HG03575 (cell line): Measurements from ENCODE around the gene FHIT.

Experiments
- ATAC-seq: cut with Tn5 transposase; IDR thresholded peaks from one replicate; pipeline ENCODE4 v1.9.1; 2021; ENCODE audit not compliant: unreplicated experiment, insufficient number of reproducible peaks, low FRiP score; ENCODE audit errors: extremely low read depth

Gene FHIT

DNA sequence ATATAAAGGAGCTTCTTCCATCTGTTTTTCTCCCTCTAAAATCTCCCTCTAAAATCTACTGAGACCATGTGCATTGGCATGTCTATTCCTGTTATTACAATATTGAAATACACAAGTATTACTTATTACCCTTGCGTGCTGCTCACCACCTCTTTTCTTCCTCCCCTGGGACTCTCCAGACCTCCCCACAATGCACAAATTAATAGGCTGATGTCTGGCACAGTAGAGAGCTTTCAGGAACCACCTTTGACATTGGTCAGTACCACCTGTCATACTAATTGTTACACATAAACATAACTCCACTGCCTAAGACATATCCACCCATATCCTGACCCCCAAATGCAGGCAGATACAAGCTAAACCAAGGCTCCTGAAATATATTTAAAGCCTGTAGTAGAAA is 722.6 kb downstream of the FHIT start:
- no peak for ATAC-seq

DNA sequence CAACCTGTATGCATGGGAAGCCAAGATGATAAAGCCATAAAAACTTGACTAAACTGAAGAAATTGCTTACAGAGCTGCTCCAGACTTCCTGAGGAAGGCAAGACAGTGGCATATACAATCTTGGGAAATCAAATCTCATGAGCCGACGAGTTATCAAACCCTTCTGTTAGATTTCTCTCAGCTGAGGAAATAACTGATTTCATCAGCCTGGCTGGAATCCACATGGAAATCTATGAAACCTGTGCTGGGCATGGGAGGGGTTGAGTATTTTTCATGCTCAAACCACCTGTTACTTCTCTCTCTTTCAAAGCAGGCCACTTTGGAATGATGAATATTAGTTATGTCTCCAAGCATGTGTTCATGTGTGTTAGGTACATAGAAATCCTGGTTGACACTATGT is 727.7 kb downstream of the FHIT start:
- no peak for ATAC-seq

DNA sequence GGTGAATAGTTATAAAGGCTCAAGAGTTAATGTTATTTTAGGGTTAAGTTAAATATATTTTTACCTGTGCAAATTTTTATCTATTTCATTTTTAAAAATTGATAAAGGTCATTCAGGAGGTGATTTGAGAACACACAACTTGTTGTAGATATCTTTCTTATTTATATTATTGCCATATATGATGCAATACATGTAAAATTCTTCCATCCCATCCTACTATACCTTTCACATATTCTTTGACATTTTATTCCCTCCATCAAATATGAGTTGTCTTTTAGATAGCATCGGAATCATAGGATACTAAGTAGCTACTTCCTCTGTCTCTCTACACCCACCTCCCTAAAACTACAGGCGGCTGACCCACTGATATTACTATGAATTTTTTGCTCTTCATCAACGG is 734.1 kb downstream of the FHIT start:
- ATAC-seq, result no peak

DNA sequence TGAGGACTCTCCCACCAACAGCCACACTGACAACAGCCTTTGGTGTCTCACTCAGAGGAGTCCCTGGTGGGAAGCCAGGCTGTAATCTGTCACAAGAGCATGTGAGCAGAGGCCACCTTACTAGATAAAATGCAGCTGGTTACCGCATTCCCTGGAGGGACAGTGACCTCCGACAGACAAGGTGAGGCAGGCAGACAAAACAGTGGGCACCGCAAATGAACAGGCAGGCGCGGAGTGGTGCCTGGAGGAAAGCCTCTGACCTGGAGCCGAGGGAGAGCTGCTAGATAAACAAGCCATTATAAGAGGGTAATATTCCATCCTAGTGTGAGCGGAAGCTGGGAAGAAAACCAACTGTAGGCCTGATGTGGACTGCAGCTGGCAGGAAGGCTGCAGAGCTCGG is 736.4 kb downstream of the FHIT start:
- no peak for ATAC-seq

DNA sequence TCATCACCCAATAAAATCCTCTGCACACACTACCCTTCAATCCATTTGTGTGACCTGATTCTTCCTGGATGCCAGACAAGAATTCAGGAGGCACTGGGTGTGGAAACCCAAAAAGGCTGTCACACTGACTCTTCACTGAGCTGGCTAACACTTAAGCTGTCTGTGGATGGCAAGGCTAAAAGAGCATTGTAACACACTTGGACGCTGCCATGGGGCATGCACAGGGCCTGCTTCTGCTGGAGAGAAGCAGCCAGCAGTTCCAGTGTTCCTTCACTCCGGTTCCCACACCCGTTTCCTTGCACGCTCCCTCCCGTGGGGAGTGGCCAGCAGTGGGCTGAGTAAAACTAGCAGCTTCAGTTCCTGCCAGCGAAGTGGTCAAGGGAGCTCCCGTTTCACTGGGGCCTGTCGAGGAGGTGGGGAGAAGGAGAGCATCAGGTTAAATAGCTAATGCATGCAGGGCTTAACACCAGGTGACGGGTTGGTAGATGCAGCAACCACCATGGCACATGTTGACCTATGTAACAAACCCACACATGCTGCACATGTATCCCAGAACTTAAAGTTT is 737.1 kb downstream of the FHIT start:
- ATAC-seq, result no peak

DNA sequence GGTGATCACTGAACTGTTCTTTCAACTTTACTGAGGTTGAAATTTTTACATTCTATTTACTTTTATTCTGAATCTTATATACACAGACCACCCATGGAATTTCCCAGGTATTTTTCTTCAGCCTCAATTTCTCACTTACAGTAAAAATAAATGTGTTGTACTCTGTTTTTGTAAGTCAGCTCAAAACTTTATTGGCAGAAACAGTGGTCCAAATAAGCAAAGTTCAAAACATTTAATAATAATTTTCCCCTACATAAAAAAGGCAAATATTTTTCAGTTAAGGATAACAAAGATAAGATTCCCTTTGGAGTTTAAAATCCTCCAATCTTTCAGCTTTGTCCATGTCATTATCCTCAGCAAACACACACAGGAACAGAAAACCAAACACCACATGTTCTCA is 738.0 kb downstream of the FHIT start:
- ATAC-seq, result no peak

DNA sequence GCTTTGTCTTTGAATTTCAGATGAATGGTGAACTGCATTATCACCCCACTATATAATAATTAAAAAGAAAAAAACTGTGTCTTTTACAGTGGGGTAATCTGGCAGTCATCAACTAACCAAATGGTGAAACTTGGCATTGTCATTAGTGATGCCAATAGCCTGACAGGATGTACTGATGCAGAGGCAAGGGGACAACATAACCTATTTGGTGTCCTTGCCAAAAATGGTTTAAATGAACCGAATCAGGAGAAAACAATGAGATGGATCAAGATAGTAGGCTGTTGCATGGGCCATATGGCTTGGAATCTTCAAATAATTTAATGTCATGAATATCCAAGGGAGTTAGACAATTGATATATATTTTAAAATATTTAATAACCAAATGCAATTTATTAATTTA is 738.7 kb downstream of the FHIT start:
- ATAC-seq, result no peak

DNA sequence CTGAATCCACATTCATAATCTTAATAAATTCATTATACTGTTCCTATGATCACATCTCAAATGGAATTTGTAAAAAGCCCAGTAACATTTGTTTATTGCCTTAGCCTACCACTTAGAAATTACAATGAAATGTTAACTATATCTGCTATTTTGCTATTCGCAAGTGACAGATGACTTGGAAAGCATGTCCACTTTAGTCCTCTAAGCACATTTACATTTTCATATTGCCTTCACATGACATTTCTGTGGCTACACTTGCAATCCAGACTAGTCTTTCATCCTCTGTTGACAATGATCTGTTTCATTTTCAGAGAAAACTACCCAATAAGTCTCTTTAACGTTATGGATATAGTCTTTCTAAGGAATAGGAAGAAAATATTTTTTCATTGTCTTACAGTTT is 741.8 kb downstream of the FHIT start:
- ATAC-seq, result no peak

DNA sequence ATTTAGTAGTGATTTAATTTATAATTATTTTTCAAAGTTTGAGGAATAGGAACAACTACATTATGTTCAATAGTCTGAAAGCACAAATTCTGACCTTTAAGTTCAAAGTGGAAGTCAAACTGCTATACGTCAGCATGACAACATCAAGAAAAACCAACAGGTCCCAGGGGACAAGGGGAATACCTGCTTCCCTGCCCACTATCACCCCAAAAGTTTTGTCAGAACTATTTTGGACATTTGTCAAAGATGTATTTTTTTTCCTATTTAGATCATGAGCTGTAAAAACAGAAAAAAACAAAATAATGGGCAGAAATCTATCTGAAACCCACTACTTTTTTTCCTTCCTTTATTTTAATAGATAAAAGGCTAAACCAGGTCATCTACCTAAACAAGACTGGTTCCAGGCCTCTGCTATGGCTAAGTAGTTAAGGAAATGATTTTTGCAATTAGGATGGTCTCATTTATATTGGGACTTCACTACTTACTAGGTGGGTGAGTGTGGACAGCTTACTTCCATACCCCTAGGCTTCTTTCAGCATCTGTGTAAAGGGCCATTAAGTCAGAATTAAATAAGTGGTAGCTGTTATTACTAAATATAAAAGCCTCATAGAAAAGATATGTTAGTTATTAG is 746.3 kb downstream of the FHIT start:
- no peak for ATAC-seq

DNA sequence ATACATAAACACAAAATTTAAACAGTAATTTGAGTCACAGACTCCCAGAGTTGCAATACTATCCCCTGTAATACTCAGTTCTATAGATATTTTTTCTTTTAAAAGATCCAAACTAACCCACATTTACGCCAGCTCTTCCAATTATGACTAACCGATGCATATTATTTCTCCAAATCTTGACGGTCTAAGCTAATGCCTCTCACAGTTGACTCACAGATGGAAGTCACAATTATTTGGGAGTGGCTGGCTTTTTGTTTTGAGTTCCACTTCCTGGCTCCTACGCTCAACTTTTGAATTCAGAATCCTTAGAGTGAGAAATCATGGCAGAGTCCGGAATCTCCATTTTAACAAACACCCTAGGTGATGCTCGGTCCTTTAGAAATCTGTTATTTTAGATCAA is 749.9 kb downstream of the FHIT start:
- ATAC-seq, result no peak

DNA sequence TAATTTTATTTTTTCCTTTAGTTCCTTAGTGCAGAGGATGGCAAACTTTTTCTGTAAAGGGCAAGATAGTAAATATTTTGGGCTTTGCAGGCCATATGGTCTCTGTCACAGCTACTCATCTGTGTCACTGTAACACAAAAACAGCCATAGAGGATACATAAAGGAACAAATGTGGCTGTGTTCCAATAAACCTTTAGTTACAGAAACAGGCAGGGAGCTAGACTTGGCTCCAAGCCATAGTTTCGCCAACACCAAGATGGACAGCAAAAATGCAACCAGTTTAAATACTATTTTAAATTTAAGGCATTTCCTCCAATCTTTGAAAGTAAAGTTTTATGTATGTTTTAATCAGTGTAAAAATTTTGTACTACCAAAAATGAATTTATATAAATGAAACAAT is 753.4 kb downstream of the FHIT start:
- ATAC-seq, result no peak

DNA sequence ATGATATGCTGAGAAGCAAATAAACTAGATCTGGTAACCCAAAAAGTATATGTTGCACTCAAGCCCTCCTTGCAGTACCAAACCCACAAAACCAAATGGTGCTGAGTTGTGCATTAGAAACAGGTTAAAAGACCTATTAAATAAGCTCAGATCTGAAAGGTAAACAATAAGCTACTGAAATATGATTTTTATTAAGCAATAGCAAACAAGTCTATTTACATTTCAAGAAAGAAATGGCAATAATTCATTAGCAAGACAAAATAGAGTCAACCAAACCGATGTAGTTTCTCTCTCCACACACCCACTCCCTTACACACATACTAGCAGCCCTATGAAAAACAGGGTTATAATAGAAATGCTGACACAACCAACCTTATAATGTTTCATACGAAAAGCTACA is 760.3 kb downstream of the FHIT start:
- ATAC-seq, result no peak

DNA sequence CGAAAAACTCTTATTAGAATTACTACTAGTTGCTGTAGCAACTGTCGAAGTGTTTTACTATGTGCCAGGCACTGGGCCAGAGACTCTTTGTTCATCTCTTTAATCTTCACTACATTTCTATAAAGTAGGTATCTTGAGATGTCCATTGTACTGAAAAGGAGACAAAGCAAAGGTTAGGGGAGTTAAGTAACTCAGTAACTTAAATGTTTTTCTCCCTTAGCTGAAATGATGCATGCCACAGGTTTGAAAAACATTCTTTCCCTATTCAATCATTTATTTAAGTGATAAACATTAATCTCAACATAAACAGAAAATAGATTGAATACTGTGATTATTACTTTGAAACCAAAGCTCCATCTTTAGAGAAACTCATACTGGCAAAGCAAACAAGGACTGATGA is 776.2 kb downstream of the FHIT start:
- ATAC-seq, result no peak

DNA sequence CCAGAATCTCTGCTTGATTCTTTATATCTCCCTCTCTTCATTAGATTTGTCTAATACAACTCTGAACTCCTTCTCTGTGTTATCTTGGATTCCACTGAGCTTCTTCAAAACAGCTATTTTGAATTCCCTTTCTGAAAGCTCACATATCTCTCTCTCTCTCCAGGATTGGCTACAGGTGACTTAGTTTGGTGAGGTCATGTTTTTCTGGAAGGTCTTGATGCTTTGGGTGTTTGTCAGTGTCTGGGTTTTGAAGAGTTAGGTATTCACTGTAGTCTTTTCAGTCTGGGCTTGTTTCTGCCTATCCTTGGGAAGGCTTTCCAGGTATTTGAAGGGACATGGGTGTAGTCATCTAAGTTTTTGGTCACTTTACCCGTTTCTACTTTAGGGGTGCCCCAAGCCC is 781.8 kb downstream of the FHIT start:
- no peak for ATAC-seq

DNA sequence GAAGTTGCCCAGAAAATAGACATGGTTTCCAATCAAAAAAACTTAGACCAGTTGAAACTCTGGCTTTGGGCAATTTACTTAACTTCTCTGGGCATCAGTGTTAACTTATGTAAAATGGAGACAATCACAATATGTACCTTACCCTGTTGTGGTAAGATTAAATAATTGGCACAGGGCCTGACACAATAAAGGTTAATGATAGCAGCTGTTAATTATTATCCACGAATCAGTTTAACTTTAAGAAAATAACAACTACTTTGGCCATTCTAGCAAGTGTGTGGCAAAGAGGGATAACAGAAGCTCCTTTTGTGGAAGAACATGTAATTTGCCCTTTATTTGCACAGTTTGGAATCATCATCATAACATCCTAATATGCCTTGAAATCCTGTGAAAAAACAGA is 787.6 kb downstream of the FHIT start:
- ATAC-seq, result no peak

DNA sequence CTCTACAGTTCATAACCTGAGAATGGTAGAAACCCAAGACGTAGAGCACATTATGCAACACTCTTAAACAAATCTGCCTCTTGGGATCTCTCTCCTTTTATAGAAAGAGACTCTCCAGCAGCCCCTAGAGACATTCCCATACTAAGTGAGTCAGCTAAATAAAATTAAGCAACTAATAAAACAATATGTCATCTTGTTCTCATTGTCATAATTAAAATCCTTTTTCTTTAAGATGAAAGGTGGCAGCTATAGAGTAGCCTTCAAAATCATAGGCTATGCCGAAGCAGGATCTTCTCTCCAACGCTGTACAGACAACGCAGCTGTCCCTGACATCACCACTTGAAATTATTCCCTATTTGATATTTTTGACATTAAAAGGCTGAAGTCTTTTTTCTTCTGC is 790.0 kb downstream of the FHIT start:
- no peak for ATAC-seq

DNA sequence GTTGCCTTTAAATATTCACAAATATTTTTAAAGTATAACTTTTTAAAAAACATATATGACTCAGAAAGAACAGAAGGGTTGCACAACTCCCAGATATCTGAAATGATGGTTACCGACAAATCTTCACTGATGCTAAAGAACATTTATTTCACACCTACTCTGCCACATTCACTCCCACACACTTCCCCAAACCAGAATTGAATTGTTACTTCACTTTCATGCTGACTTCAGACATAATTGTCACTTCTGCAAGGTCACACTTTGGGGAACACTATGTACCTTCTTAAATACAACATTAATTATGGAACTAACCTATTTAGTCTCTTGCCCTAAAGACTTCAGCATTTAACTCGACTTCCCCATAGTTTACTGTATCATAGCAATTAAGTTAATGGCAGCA is 795.1 kb downstream of the FHIT start:
- ATAC-seq, result no peak

DNA sequence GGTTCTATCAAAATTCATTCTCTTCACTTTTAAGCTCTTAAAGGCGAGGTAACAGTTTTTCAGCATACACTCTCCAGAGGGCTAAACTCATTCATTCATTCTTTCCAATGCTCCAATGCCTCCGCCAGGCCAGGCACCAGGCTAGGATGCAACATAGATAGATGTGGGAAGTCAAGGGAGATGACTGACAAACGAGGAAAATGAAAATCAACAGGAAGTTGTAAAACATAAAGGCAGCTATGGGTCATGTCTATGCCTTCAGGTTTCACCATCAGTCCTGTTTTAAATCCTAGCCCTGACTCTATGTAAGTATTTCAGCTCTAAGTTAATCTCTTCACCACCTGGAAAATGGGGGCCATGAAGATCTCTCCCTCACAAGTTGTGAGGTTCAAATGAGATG is 797.9 kb downstream of the FHIT start:
- no peak for ATAC-seq

DNA sequence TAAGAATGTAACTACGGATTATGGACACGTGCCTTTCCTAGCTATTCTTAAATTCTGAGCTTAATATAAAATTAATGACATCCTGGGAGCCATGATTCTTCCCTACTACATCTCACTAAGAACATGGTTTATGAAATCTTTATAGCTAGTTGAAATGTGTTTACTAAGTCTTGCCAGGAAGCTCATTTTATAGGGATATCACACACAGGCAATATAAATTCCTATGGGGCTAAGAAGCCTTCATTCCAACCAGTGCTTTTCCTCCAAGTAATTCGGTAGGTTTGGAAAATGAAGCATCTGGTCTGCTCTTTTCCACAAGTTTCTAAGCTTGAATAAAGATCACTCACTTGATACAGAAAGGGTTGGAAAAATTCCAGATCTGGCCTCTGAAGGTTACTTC is 802.6 kb downstream of the FHIT start:
- no peak for ATAC-seq

DNA sequence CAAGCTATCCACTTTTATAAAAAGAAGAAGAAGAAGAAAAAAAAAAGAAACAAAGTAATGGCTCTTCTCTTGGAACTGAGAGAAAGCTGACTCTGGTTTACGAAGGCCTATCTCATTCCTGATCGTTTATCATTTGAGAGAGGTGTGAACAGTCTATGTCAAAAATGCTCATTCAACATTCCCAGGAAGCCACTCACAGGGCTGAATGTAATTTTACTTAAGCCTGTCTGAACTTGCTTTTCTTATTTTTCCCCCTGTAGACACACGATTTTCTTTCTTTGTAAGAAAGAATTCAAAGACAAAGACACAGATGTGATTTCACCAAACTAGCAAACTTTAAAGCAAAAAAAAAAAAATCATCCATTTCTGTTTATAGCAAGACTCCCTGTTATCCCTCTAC is 805.8 kb downstream of the FHIT start:
- ATAC-seq, result no peak

DNA sequence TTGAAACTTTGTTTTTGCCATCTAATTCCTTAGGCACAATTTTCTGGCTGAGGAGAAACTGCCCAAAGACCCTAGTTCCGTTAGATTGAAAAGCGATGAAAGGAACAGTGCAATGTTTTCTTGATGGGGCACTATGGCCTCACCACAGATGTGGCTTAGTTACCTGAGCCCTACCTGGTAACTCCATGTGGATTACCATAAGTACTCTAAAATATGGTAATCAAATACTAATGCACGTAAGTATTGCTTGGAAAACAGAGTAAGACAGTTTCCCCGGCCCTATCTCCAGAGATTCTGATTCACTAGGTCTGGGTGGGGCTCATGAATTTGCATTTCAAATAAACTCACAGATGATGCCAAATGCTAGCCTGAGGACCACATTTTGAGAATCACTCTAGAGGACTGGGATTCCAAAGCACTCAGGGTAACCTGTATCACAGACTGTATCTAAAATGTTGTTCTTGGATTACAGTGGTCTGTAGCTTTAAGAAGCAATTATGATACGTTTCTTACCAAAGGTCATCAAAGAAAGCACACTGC is 806.3 kb downstream of the FHIT start:
- no peak for ATAC-seq
